K562 (cell line): ENCODE measurements around the gene IL6R. TPM values are rescaled to one million over a fixed set of nuclear protein-coding genes. Genes with fewer than 3 reads are reported as not detected.
A peak's percentile ranks its signal among the peaks of the same experiment; 100 is the strongest.

Experiments used
- ARID1B ChIP-seq: fragments of 450-650 bp; IDR thresholded peaks from 2 replicates; pipeline ENCODE4 v1.6.1; 2016; ENCODE audit warnings: antibody characterized with exemption, mild to moderate bottlenecking, inconsistent platforms
- ARID2 ChIP-seq: fragments of 450-650 bp; IDR thresholded peaks from 2 replicates; pipeline ENCODE4 v1.6.1; 2017; ENCODE audit warnings: antibody characterized with exemption, mild to moderate bottlenecking
- ARID3A ChIP-seq: IDR thresholded peaks from 2 replicates; pipeline ENCODE4 v1.6.1; 2012; ENCODE audit warnings: low read depth, low read length, improper control_type of control experiment, borderline replicate concordance
- CCNT2 ChIP-seq: IDR thresholded peaks from 2 replicates; pipeline ENCODE4 v1.6.1; 2011; ENCODE audit warnings: borderline replicate concordance, low read depth, mild to moderate bottlenecking, moderate library complexity, mixed read lengths, low read length; ENCODE audit not compliant: insufficient read length; ENCODE audit errors: extremely low read depth
- FOXJ2 ChIP-seq: fragments of 200-800 bp; sonication (Bioruptor generic); IDR thresholded peaks from 2 replicates; pipeline ENCODE4 v1.6.1; 2016; ENCODE audit warnings: missing genetic modification characterization, missing compliant biosample characterization
- GTF2E2 ChIP-seq: fragments of 200-800 bp; sonication (Bioruptor generic); IDR thresholded peaks from 2 replicates; pipeline ENCODE4 v1.6.1; 2016; ENCODE audit warnings: missing genetic modification characterization, missing compliant biosample characterization
- HBP1 ChIP-seq: fragments of 450-650 bp; formaldehyde crosslinking; IDR thresholded peaks from 2 replicates; pipeline ENCODE4 v1.4.0; 2022; ENCODE audit warnings: missing genetic modification characterization
- HDGF ChIP-seq: fragments of 450-650 bp; IDR thresholded peaks from 2 replicates; pipeline ENCODE4 v1.6.1; 2016
- KLF1 ChIP-seq: fragments of 450-650 bp; IDR thresholded peaks from 2 replicates; pipeline ENCODE4 v1.6.1; 2016; ENCODE audit warnings: missing genetic modification characterization, missing compliant biosample characterization
- MEF2D ChIP-seq: conservative IDR thresholded peaks from 2 replicates; pipeline ENCODE4 v1.6.1; 2016; ENCODE audit warnings: low read depth, missing genetic modification characterization, missing compliant biosample characterization
- MYNN ChIP-seq, 2 experiments: sonication (generic); formaldehyde crosslinking in 1 of 2; IDR thresholded peaks; 2 replicates each; pipeline versions ENCODE4 v1.5.0 to v1.6.1; 2016 to 2020; ENCODE audit warnings: antibody characterized with exemption in 1 of 2, missing genetic modification reagents in 1 of 2
- NFIC ChIP-seq: fragments of 450-650 bp; IDR thresholded peaks from 2 replicates; pipeline ENCODE4 v1.6.1; 2017; ENCODE audit warnings: mild to moderate bottlenecking, inconsistent platforms
- NUFIP1 ChIP-seq: fragments of 450-650 bp; IDR thresholded peaks from 2 replicates; pipeline ENCODE4 v1.6.1; 2018; ENCODE audit not compliant: partially characterized antibody
- RBFOX2 ChIP-seq: fragments of 200-400 bp; formaldehyde crosslinking; IDR thresholded peaks from 2 replicates; pipeline ENCODE4 v1.6.1; 2017; ENCODE audit warnings: low read depth, mild to moderate bottlenecking, low read length, moderate library complexity
- RBM25 ChIP-seq: fragments of 200-400 bp; formaldehyde crosslinking; IDR thresholded peaks from 2 replicates; pipeline ENCODE4 v1.6.1; 2018; ENCODE audit warnings: low read length, low read depth, moderate library complexity; ENCODE audit not compliant: severe bottlenecking
- RCOR1 ChIP-seq, 2 experiments: IDR thresholded peaks; 2 replicates each; pipeline ENCODE4 v1.6.1; 2012; ENCODE audit warnings: low read depth in 2 of 2, low read length in 2 of 2, borderline replicate concordance in 1 of 2, improper control_type of control experiment in 1 of 2
- THAP7 ChIP-seq: fragments of 250-450 bp; sonication (Bioruptor Pico); IDR thresholded peaks from 2 replicates; pipeline ENCODE4 v1.5.0; 2021
- USF1 ChIP-seq: sonication (generic); formaldehyde crosslinking; IDR thresholded peaks from 2 replicates; pipeline ENCODE4 v1.9.0; 2022; ENCODE audit warnings: mild to moderate bottlenecking, missing genetic modification reagents
- ZC3H4 ChIP-seq: sonication (generic); formaldehyde crosslinking; IDR thresholded peaks from 2 replicates; pipeline ENCODE4 v1.9.0; 2021; ENCODE audit warnings: missing genetic modification reagents, borderline replicate concordance
- ZNF274 ChIP-seq: IDR thresholded peaks from 2 replicates; pipeline ENCODE4 v1.6.1; 2011; ENCODE audit warnings: low read depth, mild to moderate bottlenecking, low read length, moderate library complexity, borderline replicate concordance
- ZNF668 ChIP-seq: fragments of 250-450 bp; sonication (Bioruptor Pico); IDR thresholded peaks from 2 replicates; pipeline ENCODE4 v1.8.0; 2022; ENCODE audit warnings: mild to moderate bottlenecking, inconsistent platforms
- ZNF766 ChIP-seq: fragments of 200-800 bp; sonication (Bioruptor generic); conservative IDR thresholded peaks from 2 replicates; pipeline ENCODE4 v1.6.1; 2016; ENCODE audit warnings: missing genetic modification characterization, missing compliant biosample characterization
- polyA plus RNA-seq, 8 experiments: library from polyadenylated mRNA; depleted of rRNA in 4 of 8; stranded (reverse) in 5 of 8; unstranded in 3 of 8; fragments of >200 nt; fragmentation: Nextera tagmentation in 2 of 8; fragmentation: Illumina TruSeq in 1 of 8; extraction: Ambion mirVana in 2 of 8; extraction: Trizol in 1 of 8; gene quantifications; 2 replicates each; pipeline versions ENCODE4 v1.2.1 to v1.2.3, GENCODE V29; 2011 to 2014; ENCODE audit warnings: inconsistent platforms in 1 of 8, missing spikeins in 1 of 8
- total RNA-seq, 7 experiments: library from RNA; depleted of rRNA in 6 of 7; stranded (reverse); fragments of >200 nt in 6 of 7; fragmentation: Illumina TruSeq in 2 of 7; extraction: Trizol in 2 of 7; gene quantifications; 2 replicates each; pipeline versions ENCODE4 v1.2.1 to v1.2.3, GENCODE V29; 2011 to 2021; ENCODE audit warnings: low replicate concordance in 1 of 7
- TF ChIP-seq, protein P1 (sequence below): sonication (generic); IDR thresholded peaks from 2 replicates; pipeline ENCODE4 v1.6.1; 2016

Gene IL6R
- total and polyA plus RNA-seq, 9 of the 15 experiments (the other 6 are each of a cell fraction or from before 2014, with no cell fraction given): 0.05 to 1.1 (median 0.11) TPM; not detected in 2

DNA sequence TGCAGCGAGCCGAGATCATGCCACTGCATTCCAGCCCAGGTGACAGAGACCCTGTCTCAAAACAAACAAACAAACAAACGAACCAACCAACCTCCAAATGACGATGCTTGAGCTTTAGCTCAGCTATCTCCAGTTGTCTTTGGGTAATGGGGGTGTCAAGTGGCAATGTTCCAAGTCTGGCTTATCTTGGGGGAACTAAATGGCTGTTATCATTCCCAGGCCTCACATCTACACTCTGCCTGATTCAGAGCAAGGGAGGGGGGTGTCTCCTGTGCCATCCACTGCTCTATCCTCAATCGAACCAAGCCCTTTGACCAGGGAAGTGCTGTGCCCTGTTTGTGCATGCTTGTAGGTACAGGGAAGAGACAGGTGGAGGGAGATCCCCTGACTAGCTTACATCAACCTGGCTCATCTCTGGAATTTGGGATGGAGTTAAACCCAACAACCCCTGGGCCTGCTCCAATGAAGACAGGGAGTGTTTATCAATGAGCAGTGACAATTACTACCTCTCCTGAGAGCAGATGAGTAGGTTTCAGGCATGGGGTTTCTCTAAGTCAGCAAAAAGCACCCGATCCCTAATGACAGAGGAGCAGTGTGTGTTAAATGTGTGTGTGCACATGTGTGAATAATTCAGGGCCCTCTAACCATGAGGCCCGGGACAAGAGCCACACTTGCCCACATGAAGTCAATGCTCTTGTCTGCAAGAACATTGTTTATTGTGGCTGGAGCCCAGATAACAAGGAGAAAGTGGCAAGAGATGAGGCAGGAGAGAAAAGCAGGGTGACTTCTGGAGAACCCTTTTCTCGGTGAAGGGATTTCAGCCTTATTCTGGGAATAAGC lies 20.3 kb upstream of the IL6R start (continued):
- no peak for TF ChIP-seq HBP1 (CRISPR knock-in tag)
- no peak for TF ChIP-seq MEF2D
- no peak for TF ChIP-seq KLF1 (tag)
- TF ChIP-seq NUFIP1: no peak
- no peak for TF ChIP-seq ARID2
- TF ChIP-seq RBM25: no peak
- TF ChIP-seq ZC3H4 (CRISPR knock-in tag): no peak
- no peak for TF ChIP-seq ZNF766 (CRISPR knock-in tag)
- TF ChIP-seq ARID3A: peak; percentile 48; the same call in 1 of the 2 replicates
- TF ChIP-seq ARID1B: peak; percentile 87
- TF ChIP-seq HDGF: 0 out of 2 replicates have a peak, but pooled peaks have one; percentile 57
- TF ChIP-seq RBFOX2: no peak
- no peak for TF ChIP-seq GTF2E2 (tag)
- no peak for TF ChIP-seq MYNN (IDR thresholded peaks at IDR 0.05)
- TF ChIP-seq MYNN (CRISPR knock-in tag; IDR thresholded peaks at IDR 0.05): no peak
- no peak for TF ChIP-seq ZNF274
- no peak for TF ChIP-seq THAP7 (CRISPR knock-in tag)
- TF ChIP-seq NFIC: peak; percentile 96
- TF ChIP-seq, protein P1, sequence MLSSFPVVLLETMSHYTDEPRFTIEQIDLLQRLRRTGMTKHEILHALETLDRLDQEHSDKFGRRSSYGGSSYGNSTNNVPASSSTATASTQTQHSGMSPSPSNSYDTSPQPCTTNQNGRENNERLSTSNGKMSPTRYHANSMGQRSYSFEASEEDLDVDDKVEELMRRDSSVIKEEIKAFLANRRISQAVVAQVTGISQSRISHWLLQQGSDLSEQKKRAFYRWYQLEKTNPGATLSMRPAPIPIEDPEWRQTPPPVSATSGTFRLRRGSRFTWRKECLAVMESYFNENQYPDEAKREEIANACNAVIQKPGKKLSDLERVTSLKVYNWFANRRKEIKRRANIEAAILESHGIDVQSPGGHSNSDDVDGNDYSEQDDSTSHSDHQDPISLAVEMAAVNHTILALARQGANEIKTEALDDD: no peak
- TF ChIP-seq RCOR1 (IDR thresholded peaks at IDR 0.05; ENCODE audit: borderline replicate concordance in 1 of 2, low read depth in 2 of 2, low read length in 2 of 2): peak in 1 of 2 experiments; percentile 51; a peak in 2 of 4 replicates
- TF ChIP-seq CCNT2: no peak
- TF ChIP-seq ZNF668 (CRISPR knock-in tag): peak; percentile 79
- no peak for TF ChIP-seq FOXJ2 (tag)
- TF ChIP-seq USF1 (CRISPR knock-in tag): no peak
